Lower leg skin (tissue), 3 donors: Measurements from ENCODE around the gene NPR2.

Source experiments
- CTCF ChIP-seq, 3 donors: fragments of 450-650 bp; IDR thresholded peaks; one replicate each; pipeline ENCODE4 v1.5.1; 2016; ENCODE audit warnings: antibody characterized with exemption in 3 of 3, mild to moderate bottlenecking in 3 of 3, moderate library complexity in 2 of 3
- POLR2A ChIP-seq, 2 donors: fragments of 450-650 bp; IDR thresholded peaks; one replicate each; pipeline ENCODE4 v1.6.1; 2016 to 2017; ENCODE audit warnings: antibody characterized with exemption in 2 of 2, mild to moderate bottlenecking in 1 of 2, moderate library complexity in 1 of 2

- TF ChIP-seq CTCF (IDR thresholded peaks at IDR 0.05) (no peak), POLR2A (IDR thresholded peaks at IDR 0.05) (no peak)
Measured at GRCh38 chr9:35841645-35841900, 50.2 kb downstream of the NPR2 start.
